K562 (cell line): ENCODE results near the gene ACACB.

ENCODE experiments used
- ATF6 ChIP-seq: sonication (generic); formaldehyde crosslinking; IDR thresholded peaks from 2 replicates; pipeline ENCODE4 v1.4.0; 2020; ENCODE audit warnings: mild to moderate bottlenecking, missing genetic modification reagents
- BMI1 ChIP-seq: fragments of 150-350 bp; IDR thresholded peaks from 2 replicates; pipeline ENCODE4 v1.6.1; 2014; ENCODE audit warnings: low read length
- BRD4 ChIP-seq: fragments of 200-600 bp; sonication (generic); IDR thresholded peaks from 2 replicates; pipeline ENCODE4 v1.6.1; 2017; ENCODE audit warnings: inconsistent platforms
- CTCF ChIP-seq, 3 experiments: IDR thresholded peaks in 2 of 3; conservative IDR thresholded peaks in 1 of 3; 2 replicates each; pipeline ENCODE4 v1.5.1; 2011 to 2012; ENCODE audit warnings: low read length in 3 of 3, mild to moderate bottlenecking in 3 of 3, control low read depth in 2 of 3, improper control_type of control experiment in 1 of 3, inconsistent platforms in 1 of 3, low read depth in 1 of 3, mixed read lengths in 1 of 3, moderate library complexity in 1 of 3; ENCODE audit not compliant: insufficient read depth in 2 of 3
- E2F5 ChIP-seq: sonication (generic); formaldehyde crosslinking; IDR thresholded peaks from 2 replicates; pipeline ENCODE4 v1.8.0; 2022; ENCODE audit warnings: mild to moderate bottlenecking, missing genetic modification reagents
- HDAC1 ChIP-seq, 2 experiments: fragments of 450-650 bp; IDR thresholded peaks; 2 replicates each; pipeline ENCODE4 v1.6.1; 2016 to 2017; ENCODE audit warnings: inconsistent platforms in 1 of 2, mild to moderate bottlenecking in 1 of 2, moderate library complexity in 1 of 2
- PRDM10 ChIP-seq: fragments of 450-650 bp; IDR thresholded peaks from 2 replicates; pipeline ENCODE4 v1.6.1; 2018; ENCODE audit not compliant: partially characterized antibody
- SAFB ChIP-seq: fragments of 200-400 bp; formaldehyde crosslinking; IDR thresholded peaks from 2 replicates; pipeline ENCODE4 v1.6.1; 2017; ENCODE audit warnings: low read depth, low read length, borderline replicate concordance
- THAP12 ChIP-seq: fragments of 250-450 bp; sonication (Bioruptor Pico); IDR thresholded peaks from 2 replicates; pipeline ENCODE4 v1.9.0; 2021; ENCODE audit warnings: mild to moderate bottlenecking, inconsistent platforms
- ZNF224 ChIP-seq: sonication (generic); formaldehyde crosslinking; IDR thresholded peaks from 2 replicates; pipeline ENCODE4 v1.8.0; 2022; ENCODE audit warnings: mild to moderate bottlenecking, missing genetic modification reagents

- no peak for TF ChIP-seq PRDM10
- TF ChIP-seq CTCF (IDR thresholded peaks at IDR 0.05 in 2 of 3, conservative IDR thresholded peaks at IDR 0.05 in 1 of 3; ENCODE audit: insufficient read depth in 2 of 3, low read depth in 1 of 3, low read length in 3 of 3) = no peak
- TF ChIP-seq ATF6 (CRISPR knock-in tag) = no peak
- TF ChIP-seq BRD4 = no peak
- no peak for TF ChIP-seq ZNF224 (CRISPR knock-in tag)
- no peak for TF ChIP-seq BMI1
- TF ChIP-seq E2F5 (CRISPR knock-in tag) = no peak
- no peak for TF ChIP-seq SAFB
- no peak for TF ChIP-seq HDAC1 (IDR thresholded peaks at IDR 0.05)
- TF ChIP-seq THAP12 = no peak
Observed at GRCh38 chr12:109244073-109244472, 127.7 kb downstream of the ACACB start.
